Erythroblast (primary cell): ENCODE results near the gene EIF4G3.
"Not testable (repeated sequence)": the region's sequence is repeated elsewhere in the genome, so short reads cannot be mapped to it uniquely, and the experiment has no call there.

Experiments
- GATA1 ChIP-seq: IDR thresholded peaks from 2 replicates; pipeline ENCODE4 v1.6.1; 2011; ENCODE audit warnings: low read depth, mild to moderate bottlenecking, control low read depth, low read length, moderate library complexity
- POLR2A ChIP-seq: IDR thresholded peaks from 2 replicates; pipeline ENCODE4 v1.6.1; 2011; ENCODE audit warnings: mild to moderate bottlenecking, low read length

DNA sequence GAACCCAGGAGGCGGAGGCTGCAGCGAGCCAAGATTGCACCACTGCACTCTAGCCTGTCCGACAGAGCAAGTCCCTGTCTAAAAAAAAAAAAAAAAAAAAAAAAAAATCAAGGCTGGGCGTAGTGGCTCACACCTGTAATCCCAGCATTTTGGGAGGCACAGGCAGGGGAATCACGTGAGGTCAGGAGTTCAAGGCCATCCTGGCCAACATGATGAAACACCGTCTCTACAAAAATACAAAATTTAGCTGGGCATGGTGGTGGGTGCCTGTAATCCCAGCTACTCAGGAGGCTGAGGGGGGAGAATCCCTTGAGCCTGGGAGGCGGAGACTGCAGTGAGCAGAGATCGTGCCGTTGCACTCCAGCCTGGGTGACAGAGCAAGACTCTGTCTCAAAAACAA lies 387.1 kb downstream of the EIF4G3 start:
- not testable (repeated sequence) for TF ChIP-seq POLR2A, GATA1
